OCI-LY3 (cell line): Measurements from ENCODE around the gene COL6A2.

Experiments
- H2AFZ ChIP-seq: fragments of 200-600, 300-600 bp; shearing (Covaris generic); 2 replicates; pipeline ENCODE4 v1.6.0; 2014; ENCODE audit warnings: antibody characterized with exemption, low read depth, low read length
- H3K27ac ChIP-seq: fragments of 200-600, 300-600 bp; sonication (generic); 2 replicates; pipeline ENCODE4 v1.5.1; 2014; ENCODE audit warnings: mild to moderate bottlenecking, low read length, moderate library complexity, mixed read lengths
- H3K27me3 ChIP-seq: fragments of 200-600, 300-600 bp; sonication (generic); 2 replicates; pipeline ENCODE4 v1.6.1; 2014; ENCODE audit warnings: low read depth, low read length, mixed read lengths
- H3K36me3 ChIP-seq: fragments of 200-600, 300-600 bp; sonication (generic); replicated peaks from 2 replicates; pipeline ENCODE3; 2014; ENCODE audit warnings: low read depth, low read length, mixed read lengths
- H3K4me1 ChIP-seq: fragments of 300-600, 200-600 bp; sonication (generic); 2 replicates; pipeline ENCODE4 v1.6.1; 2014; ENCODE audit warnings: low read length, mixed read lengths
- H3K4me2 ChIP-seq: fragments of 200-600, 300-600 bp; sonication (generic); 2 replicates; pipeline ENCODE4 v1.6.1; 2014; ENCODE audit warnings: low read length, mixed read lengths
- H3K4me3 ChIP-seq: fragments of 300-600, 200-600 bp; sonication (generic); 2 replicates; pipeline ENCODE4 v1.5.1; 2014; ENCODE audit warnings: antibody characterized with exemption, mild to moderate bottlenecking, low read length, moderate library complexity
- H3K79me2 ChIP-seq: fragments of 300-600, 200-600 bp; shearing (Covaris generic); 2 replicates; pipeline ENCODE4 v1.6.1; 2014; ENCODE audit warnings: mild to moderate bottlenecking, low read length, mixed read lengths
- H3K9ac ChIP-seq: fragments of 300-600, 200-600 bp; shearing (Covaris generic); 2 replicates; pipeline ENCODE4 v1.6.0; 2014; ENCODE audit warnings: mild to moderate bottlenecking, low read length, moderate library complexity
- H3K9me3 ChIP-seq: fragments of 200-600, 300-600 bp; shearing (Covaris generic); 2 replicates; pipeline ENCODE4 v1.6.1; 2014; ENCODE audit warnings: low read length, mixed read lengths; ENCODE audit not compliant: insufficient read depth
- H4K20me1 ChIP-seq: fragments of 200-600, 300-600 bp; sonication (generic); 2 replicates; pipeline ENCODE4 v1.6.1; 2016; ENCODE audit warnings: low read length, mixed read lengths; ENCODE audit not compliant: insufficient read depth
- EZH2phosphoT487 ChIP-seq: fragments of 200-600 bp; shearing (Covaris generic); IDR thresholded peaks from 2 replicates; pipeline ENCODE4 v1.6.1; 2018; ENCODE audit warnings: antibody characterized with exemption, mixed run types, low read depth
- TF ChIP-seq, protein P1 (sequence below): fragments of 200-600, 300-600 bp; sonication (generic); IDR thresholded peaks from 2 replicates; pipeline ENCODE4 v1.5.1; 2014; ENCODE audit warnings: antibody characterized with exemption, low read length, low read depth

Gene COL6A2

DNA sequence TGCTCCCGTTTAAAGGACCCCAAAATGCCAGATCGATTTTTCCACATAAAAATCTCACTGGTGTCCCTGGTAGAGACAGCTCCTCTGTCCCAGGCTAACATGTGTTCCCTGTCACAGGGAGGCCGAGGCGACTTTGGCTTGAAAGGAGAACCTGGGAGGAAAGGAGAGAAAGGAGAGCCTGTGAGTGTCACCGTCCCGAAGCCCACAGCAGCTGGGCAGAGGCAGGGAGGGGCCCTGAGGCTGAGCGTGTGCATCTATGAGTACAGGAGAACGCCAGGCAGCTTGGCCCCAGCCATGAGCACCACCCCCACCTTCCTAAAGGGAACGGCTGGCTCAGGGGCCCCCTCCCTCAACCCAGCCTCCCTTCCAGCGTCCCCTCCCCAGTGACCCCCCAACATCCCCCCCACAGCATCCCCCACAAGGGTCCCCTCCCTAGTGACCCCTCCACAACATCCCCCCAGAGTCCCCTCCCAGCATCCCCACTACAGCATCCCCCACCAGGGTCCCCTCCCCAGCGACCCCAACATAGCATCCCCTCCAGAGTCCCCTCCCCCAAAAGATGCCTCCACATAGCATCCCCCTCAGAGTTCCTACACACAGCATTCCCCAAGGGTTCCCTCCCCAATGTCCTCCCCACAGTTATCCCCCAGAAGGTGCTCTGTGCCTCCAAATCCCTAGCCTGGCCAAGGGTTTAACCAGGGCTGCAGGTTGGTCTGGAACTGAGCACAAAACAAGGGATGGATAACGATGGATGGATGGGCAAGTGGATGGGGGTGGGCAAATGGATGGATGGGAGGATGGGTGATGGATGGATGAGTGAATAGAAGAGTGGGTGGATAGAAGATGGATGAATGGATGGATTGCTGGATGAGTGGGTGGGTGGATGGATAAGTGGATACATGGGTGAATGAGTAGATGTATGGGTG is 25.1 kb downstream of the COL6A2 start:
- Histone ChIP-seq H3K27ac (no peak overlapping the region), H3K4me3 (no peak overlapping the region), H3K36me3 (no peaks in the 10 kb centered on the region), H3K9ac (no peak overlapping the region), H3K4me1 (no peaks in the 10 kb centered on the region), H2AFZ (no peak overlapping the region), H3K79me2 (no peaks in the 10 kb centered on the region), H4K20me1 (no peaks in the 10 kb centered on the region), H3K9me3 (no peaks in the 10 kb centered on the region), H3K4me2 (no peak overlapping the region), H3K27me3 (no peaks in the 10 kb centered on the region)
- TF ChIP-seq, protein P1, sequence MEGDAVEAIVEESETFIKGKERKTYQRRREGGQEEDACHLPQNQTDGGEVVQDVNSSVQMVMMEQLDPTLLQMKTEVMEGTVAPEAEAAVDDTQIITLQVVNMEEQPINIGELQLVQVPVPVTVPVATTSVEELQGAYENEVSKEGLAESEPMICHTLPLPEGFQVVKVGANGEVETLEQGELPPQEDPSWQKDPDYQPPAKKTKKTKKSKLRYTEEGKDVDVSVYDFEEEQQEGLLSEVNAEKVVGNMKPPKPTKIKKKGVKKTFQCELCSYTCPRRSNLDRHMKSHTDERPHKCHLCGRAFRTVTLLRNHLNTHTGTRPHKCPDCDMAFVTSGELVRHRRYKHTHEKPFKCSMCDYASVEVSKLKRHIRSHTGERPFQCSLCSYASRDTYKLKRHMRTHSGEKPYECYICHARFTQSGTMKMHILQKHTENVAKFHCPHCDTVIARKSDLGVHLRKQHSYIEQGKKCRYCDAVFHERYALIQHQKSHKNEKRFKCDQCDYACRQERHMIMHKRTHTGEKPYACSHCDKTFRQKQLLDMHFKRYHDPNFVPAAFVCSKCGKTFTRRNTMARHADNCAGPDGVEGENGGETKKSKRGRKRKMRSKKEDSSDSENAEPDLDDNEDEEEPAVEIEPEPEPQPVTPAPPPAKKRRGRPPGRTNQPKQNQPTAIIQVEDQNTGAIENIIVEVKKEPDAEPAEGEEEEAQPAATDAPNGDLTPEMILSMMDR: no peak
- TF ChIP-seq EZH2phosphoT487: no peak

DNA sequence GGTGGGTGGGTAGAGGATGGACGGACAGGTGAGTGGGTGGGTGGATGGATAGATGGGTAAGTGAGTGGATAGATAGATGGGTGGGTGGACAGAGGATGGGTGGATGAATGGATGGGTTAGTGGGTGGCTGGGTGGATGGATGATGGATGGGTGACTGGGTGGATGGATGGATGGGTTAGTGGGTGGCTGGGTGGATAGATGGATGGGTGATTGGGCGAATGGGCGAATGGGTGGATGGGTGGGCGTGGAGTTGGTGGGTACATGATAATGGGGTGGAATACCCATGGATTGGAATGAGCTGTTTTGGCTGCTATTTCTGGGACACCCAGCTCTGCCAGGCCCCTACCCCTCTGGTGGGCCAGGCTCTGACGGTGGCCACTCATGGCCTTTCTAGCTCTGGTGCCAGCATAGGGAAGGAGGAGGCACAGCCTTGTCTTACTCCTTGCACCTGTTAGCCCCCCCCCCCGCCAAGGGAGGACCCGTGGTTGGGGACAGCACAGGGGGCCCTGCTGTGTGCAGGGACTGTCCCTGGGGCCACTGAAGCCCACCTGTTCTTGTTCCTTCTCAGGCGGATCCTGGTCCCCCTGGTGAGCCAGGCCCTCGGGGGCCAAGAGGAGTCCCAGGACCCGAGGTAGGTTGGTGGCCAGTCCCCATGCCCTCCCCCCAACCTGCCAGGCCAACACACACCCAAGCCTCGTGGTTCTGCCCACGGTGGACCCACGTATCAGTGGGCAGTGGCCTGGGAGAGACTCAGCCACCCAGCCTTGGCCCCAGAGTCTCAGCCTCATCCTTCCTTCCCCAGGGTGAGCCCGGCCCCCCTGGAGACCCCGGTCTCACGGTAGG is 26.4 kb downstream of the COL6A2 start:
- Histone ChIP-seq H3K4me2 (no peak overlapping the region), H2AFZ (no peak overlapping the region), H3K9ac (no peak overlapping the region), H3K79me2 (no peaks in the 10 kb centered on the region), H3K36me3 (no peaks in the 10 kb centered on the region), H3K4me3 (no peak overlapping the region), H4K20me1 (no peaks in the 10 kb centered on the region), H3K27me3 (no peaks in the 10 kb centered on the region), H3K4me1 (no peaks in the 10 kb centered on the region), H3K9me3 (no peaks in the 10 kb centered on the region), H3K27ac (no peak overlapping the region)
- TF ChIP-seq EZH2phosphoT487: no peak
- TF ChIP-seq, protein P1: no peak

DNA sequence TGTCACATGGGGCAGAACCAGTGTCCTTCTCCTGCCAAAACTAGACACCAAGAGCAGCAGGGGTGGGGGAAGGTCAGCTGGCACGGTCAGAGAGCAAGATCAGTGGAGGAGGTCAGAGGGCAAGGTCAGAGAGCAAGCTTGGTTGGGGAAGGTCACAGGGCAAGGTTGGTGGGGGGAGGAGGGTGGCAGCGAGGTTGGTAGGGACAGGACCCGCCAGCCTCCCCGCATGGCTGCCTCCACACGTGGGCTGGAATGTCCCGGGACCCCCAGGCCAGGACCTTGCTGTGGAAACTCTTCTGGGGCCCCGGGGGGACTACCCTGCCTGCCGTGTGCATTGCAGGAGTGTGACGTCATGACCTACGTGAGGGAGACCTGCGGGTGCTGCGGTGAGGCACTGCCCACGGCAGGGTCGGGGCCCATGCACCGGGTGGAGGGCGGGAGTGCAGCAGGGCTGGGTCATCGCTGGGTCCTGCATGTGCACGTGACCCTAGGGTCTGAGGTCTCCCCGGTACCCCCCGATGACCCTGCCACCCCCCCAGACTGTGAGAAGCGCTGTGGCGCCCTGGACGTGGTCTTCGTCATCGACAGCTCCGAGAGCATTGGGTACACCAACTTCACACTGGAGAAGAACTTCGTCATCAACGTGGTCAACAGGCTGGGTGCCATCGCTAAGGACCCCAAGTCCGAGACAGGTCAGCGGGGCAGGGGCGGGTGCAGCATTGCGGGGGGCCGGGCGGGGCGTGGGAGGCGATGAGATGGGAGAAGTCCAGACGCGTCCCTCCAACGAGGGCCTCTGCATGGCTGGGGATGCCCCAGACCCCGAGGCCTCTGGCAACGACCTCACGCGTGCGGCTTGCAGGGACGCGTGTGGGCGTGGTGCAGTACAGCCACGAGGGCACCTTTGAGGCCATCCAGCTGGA is 27.3 kb downstream of the COL6A2 start:
- Histone ChIP-seq H3K4me1 (no peaks in the 10 kb centered on the region), H3K4me3 (no peak overlapping the region), H4K20me1 (no peaks in the 10 kb centered on the region), H3K9me3 (no peaks in the 10 kb centered on the region), H3K27me3 (no peaks in the 10 kb centered on the region), H3K36me3 (no peaks in the 10 kb centered on the region), H3K27ac (no peak overlapping the region), H3K4me2 (no peak overlapping the region), H3K9ac (no peak overlapping the region), H3K79me2 (no peaks in the 10 kb centered on the region), H2AFZ (no peak overlapping the region)
- TF ChIP-seq EZH2phosphoT487: no peak

DNA sequence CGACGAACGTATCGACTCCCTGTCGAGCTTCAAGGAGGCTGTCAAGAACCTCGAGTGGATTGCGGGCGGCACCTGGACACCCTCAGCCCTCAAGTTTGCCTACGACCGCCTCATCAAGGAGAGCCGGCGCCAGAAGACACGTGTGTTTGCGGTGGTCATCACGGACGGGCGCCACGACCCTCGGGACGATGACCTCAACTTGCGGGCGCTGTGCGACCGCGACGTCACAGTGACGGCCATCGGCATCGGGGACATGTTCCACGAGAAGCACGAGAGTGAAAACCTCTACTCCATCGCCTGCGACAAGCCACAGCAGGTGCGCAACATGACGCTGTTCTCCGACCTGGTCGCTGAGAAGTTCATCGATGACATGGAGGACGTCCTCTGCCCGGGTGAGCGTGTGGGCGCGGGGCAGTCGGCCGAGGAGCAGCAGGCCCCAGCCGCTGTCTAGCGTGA is 28.0 kb downstream of the COL6A2 start:
- Histone ChIP-seq H4K20me1 (no peaks in the 10 kb centered on the region), H3K9ac (no peak overlapping the region)

More for the DNA sequence above, 28.0 kb downstream of the COL6A2 start:
- no peaks in the 10 kb centered on the region for H3K9me3 ChIP-seq
- no peaks in the 10 kb centered on the region for H3K27me3 ChIP-seq
- no peaks in the 10 kb centered on the region for H3K4me1 ChIP-seq
- no peak overlapping the region for H2AFZ ChIP-seq
- no peak overlapping the region for H3K4me3 ChIP-seq
- no peaks in the 10 kb centered on the region for H3K79me2 ChIP-seq
- H3K36me3 ChIP-seq: no peaks in the 10 kb centered on the region
- no peak overlapping the region for H3K4me2 ChIP-seq
- no peak overlapping the region for H3K27ac ChIP-seq
- TF ChIP-seq, protein P1: no peak
- no peak for TF ChIP-seq EZH2phosphoT487
